ENCODE measurements around the gene NELFCD.

DNA sequence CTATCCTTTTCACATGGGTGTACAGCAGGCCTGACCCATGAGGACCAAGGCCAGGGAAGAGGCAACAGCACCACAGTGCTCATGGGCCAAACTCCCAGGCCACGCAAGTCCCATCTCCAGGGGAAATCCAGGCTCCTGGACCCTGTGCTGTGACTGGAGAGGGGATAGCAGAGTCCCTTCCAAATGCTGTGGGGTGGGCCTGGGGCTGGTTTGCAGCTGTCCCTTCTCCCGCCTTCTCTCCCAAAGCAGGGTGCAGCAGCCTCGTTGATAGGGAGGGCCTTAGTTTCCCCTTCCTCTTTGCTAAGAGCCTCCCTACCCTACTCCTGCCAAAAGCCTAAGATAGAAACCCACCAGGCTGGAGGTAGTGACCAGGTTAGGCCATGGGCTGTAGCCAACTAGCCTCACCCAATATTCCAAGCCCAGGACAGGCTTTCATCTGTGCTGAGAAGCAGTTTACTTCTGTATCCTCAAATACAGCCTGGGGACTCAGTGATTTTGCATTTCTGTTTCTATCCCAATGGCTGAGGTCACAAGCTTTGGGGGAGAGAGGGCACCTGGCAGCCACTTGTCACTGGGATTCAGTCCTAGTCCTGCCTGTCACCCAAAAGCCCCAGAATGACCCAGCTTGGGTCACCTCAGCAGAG is 24.6 kb downstream of the NELFCD start:
- TF ChIP-seq, protein P1, sequence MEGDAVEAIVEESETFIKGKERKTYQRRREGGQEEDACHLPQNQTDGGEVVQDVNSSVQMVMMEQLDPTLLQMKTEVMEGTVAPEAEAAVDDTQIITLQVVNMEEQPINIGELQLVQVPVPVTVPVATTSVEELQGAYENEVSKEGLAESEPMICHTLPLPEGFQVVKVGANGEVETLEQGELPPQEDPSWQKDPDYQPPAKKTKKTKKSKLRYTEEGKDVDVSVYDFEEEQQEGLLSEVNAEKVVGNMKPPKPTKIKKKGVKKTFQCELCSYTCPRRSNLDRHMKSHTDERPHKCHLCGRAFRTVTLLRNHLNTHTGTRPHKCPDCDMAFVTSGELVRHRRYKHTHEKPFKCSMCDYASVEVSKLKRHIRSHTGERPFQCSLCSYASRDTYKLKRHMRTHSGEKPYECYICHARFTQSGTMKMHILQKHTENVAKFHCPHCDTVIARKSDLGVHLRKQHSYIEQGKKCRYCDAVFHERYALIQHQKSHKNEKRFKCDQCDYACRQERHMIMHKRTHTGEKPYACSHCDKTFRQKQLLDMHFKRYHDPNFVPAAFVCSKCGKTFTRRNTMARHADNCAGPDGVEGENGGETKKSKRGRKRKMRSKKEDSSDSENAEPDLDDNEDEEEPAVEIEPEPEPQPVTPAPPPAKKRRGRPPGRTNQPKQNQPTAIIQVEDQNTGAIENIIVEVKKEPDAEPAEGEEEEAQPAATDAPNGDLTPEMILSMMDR (IDR thresholded peaks at IDR 0.05; ENCODE audit: insufficient read depth, low read length) = no peak
- no peak for TF ChIP-seq SPI1 (IDR thresholded peaks at IDR 0.05; ENCODE audit: borderline replicate concordance, low read depth)
- TF ChIP-seq POLR2AphosphoS5 (IDR thresholded peaks at IDR 0.05; ENCODE audit: low read depth) = no peak
- TF ChIP-seq, protein P2, sequence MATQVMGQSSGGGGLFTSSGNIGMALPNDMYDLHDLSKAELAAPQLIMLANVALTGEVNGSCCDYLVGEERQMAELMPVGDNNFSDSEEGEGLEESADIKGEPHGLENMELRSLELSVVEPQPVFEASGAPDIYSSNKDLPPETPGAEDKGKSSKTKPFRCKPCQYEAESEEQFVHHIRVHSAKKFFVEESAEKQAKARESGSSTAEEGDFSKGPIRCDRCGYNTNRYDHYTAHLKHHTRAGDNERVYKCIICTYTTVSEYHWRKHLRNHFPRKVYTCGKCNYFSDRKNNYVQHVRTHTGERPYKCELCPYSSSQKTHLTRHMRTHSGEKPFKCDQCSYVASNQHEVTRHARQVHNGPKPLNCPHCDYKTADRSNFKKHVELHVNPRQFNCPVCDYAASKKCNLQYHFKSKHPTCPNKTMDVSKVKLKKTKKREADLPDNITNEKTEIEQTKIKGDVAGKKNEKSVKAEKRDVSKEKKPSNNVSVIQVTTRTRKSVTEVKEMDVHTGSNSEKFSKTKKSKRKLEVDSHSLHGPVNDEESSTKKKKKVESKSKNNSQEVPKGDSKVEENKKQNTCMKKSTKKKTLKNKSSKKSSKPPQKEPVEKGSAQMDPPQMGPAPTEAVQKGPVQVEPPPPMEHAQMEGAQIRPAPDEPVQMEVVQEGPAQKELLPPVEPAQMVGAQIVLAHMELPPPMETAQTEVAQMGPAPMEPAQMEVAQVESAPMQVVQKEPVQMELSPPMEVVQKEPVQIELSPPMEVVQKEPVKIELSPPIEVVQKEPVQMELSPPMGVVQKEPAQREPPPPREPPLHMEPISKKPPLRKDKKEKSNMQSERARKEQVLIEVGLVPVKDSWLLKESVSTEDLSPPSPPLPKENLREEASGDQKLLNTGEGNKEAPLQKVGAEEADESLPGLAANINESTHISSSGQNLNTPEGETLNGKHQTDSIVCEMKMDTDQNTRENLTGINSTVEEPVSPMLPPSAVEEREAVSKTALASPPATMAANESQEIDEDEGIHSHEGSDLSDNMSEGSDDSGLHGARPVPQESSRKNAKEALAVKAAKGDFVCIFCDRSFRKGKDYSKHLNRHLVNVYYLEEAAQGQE (IDR thresholded peaks at IDR 0.05; ENCODE audit: insufficient replicate concordance, low read depth) = no peak
